Fibroblast of villous mesenchyme (primary cell): ENCODE measurements around the gene ZPBP. TPM values are rescaled to one million over a fixed set of nuclear protein-coding genes. Genes with fewer than 3 reads are reported as not detected.

Experiments used
- DNase-seq: peaks from one replicate; pipeline ENCODE4 v3.0.0-alpha.2; 2010; ENCODE audit warnings: low read depth
- H3K4me3 ChIP-seq: 2 replicates; pipeline ENCODE4 v1.5.1; 2011; ENCODE audit warnings: low read depth, mild to moderate bottlenecking, low read length
- CTCF ChIP-seq: IDR thresholded peaks from 2 replicates; pipeline ENCODE4 v1.5.1; 2012; ENCODE audit warnings: low read depth, mild to moderate bottlenecking, low read length; ENCODE audit not compliant: insufficient read depth
- total RNA-seq: library from RNA; depleted of rRNA; stranded (reverse); fragments of >200 nt; gene quantifications from 2 replicates; pipeline ENCODE4 v1.2.3, GENCODE V29; 2012

ZPBP gene
- total RNA-seq, 1 donor: not detected

- no peak for DNase-seq
- H3K4me3 ChIP-seq: no peak overlapping the region
- no peak for TF ChIP-seq CTCF
Observed at GRCh38 chr7:50088463-50089129, 4.5 kb downstream of the ZPBP start.

DNA sequence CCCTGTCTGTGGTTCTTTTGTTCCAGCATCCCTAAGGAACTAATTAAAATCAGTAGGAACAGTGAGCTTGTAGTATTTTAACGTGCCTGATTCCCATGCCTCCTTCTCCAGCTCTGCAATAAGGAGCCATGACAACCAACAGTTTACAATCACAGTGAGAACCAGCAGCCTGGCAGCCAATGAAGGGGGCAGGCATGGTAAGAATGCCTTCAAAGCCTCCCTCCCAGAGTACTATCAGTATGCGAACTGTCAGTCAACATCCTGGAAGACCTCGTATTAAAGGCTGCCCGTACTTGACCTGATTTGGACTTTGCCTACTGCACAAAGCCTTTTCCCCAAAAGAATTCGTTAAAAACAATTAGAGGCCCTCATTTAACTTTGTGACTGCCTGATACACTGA lies 7.7 kb downstream of the ZPBP start:
- no peak for TF ChIP-seq CTCF
- no peak overlapping the region for H3K4me3 ChIP-seq
- DNase-seq: no peak

DNA sequence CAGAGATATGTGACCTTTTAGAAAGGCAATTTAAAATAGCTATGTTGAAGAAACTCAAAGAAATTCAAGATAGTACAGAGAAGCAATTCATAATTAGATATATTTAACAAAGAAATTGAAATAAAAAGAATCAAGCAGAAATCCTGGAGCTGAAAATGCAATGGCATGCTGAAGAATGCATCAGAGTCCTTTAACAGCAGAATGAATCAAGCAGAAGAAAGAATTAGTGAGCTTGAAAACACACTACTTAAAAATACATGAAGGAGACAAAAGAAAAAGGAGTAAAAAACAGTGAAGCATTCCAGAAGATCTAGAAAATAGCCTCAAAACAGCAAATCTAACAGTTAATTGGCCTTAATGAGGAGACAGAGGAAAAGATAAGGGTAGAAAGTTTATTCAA lies 20.0 kb downstream of the ZPBP start:
- no peak overlapping the region for H3K4me3 ChIP-seq
- no peak for TF ChIP-seq CTCF
- DNase-seq: no peak

GRCh38 chr7:50069613-50070012 lies 23.4 kb downstream of the ZPBP start:
- peak overlapping the region; percentile 21 for H3K4me3 ChIP-seq
- DNase-seq: no peak
- no peak for TF ChIP-seq CTCF

GRCh38 chr7:50068850-50069551 lies 24.0 kb downstream of the ZPBP start:
- TF ChIP-seq CTCF: no peak
- no peak for DNase-seq
- H3K4me3 ChIP-seq: peak overlapping the region; percentile 21

DNA sequence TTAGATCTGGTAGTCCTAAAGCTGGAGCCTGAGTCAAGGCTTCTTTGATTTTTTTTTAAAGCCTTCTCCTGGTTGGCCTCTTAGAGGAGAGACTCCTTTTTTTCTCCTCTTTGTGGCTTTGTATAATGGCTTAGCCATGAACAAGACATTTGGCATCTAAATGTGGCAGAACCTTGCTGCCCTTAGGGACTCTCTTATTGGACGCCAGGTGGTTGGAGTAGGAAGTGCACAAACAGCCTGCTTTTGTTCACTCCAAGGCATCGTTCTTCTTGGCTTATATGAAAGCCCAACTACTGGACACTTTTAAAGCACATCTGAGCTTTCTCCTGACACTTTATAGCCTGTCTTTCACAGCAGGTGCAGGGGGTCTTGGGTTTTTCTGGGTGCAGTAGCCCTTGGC lies 25.0 kb downstream of the ZPBP start:
- no peak overlapping the region for H3K4me3 ChIP-seq
- no peak for DNase-seq
- TF ChIP-seq CTCF: no peak
